PC-3 (cell line): Measurements from ENCODE around the gene PRH2. TPM values are rescaled to one million over a fixed set of nuclear protein-coding genes. Genes with fewer than 3 reads are reported as not detected.

Experiments used
- ATAC-seq: fragments of 200-7000 bp; cut with Tn5 transposase; 2 replicates; pipeline ENCODE4 v1.9.1; 2020; ENCODE audit warnings: mild to moderate bottlenecking, moderate library complexity
- BruUV-seq: library from RNA; stranded (reverse); fragments of 400-500 nt; replicated peaks from 2 replicates; lab custom pipeline; 2021; lab: Mats Ljungman, UMichigan
- CTCF ChIA-PET: fragments of 300-600 bp; sonication (Branson Sonifier 250); formaldehyde crosslinking; loops from one replicate; lab custom pipeline; 2022; ENCODE audit warnings: antibody characterized with exemption; lab: Charles Lee
- POLR2A ChIA-PET: fragments of 300-600 bp; sonication (Branson Sonifier 250); formaldehyde crosslinking; loops from one replicate; lab custom pipeline; 2022; ENCODE audit warnings: antibody characterized with exemption; ENCODE audit not compliant: unreplicated experiment; lab: Charles Lee
- DNase-seq: peaks from one replicate; pipeline ENCODE4 v3.0.0-alpha.2; 2015
- H2AFZ ChIP-seq: fragments of 300-600 bp; sonication (generic); 2 replicates; pipeline ENCODE4 v1.6.0; 2016; ENCODE audit warnings: antibody characterized with exemption, low read length
- H3F3A ChIP-seq: fragments of 300-600 bp; sonication (generic); one replicate; pipeline ENCODE4 v1.6.0; 2017; ENCODE audit warnings: antibody characterized with exemption, low read length, control low read depth, mild to moderate bottlenecking; ENCODE audit not compliant: unreplicated experiment
- H3K27ac ChIP-seq: fragments of 300-600 bp; sonication (generic); 2 replicates; pipeline ENCODE4 v1.5.1; 2016; ENCODE audit warnings: mild to moderate bottlenecking, low read length
- H3K27me3 ChIP-seq: fragments of 300-600 bp; sonication (generic); 2 replicates; pipeline ENCODE4 v1.6.1; 2016; ENCODE audit warnings: low read length, mixed read lengths
- H3K36me3 ChIP-seq: fragments of 300-600 bp; sonication (generic); 2 replicates; pipeline ENCODE4 v1.6.1; 2016; ENCODE audit warnings: low read depth, mixed run types, low read length, mixed read lengths
- H3K4me1 ChIP-seq: fragments of 300-600 bp; sonication (generic); 2 replicates; pipeline ENCODE4 v1.5.1; 2016; ENCODE audit warnings: low read length; ENCODE audit not compliant: insufficient read depth
- H3K4me2 ChIP-seq: fragments of 300-600 bp; sonication (generic); 2 replicates; pipeline ENCODE4 v1.6.0; 2016; ENCODE audit warnings: low read length
- H3K4me3 ChIP-seq: fragments of 300-600 bp; sonication (generic); 2 replicates; pipeline ENCODE4 v1.5.1; 2016; ENCODE audit warnings: mild to moderate bottlenecking, low read length, mixed read lengths
- H3K79me2 ChIP-seq: fragments of 300-600 bp; sonication (generic); 2 replicates; pipeline ENCODE4 v1.6.1; 2017; ENCODE audit warnings: low read length, mixed read lengths
- H3K9ac ChIP-seq: fragments of 300-600 bp; sonication (generic); 2 replicates; pipeline ENCODE4 v1.6.0; 2016; ENCODE audit warnings: mild to moderate bottlenecking, low read length
- H3K9me2 ChIP-seq: fragments of 300-600 bp; sonication (generic); replicated peaks from 2 replicates; pipeline ENCODE4 v1.6.1; 2016; ENCODE audit warnings: mixed run types, low read length, mixed read lengths
- H3K9me3 ChIP-seq: fragments of 300-600 bp; sonication (generic); 2 replicates; pipeline ENCODE4 v1.6.1; 2016; ENCODE audit warnings: low read length, mixed read lengths
- H4K20me1 ChIP-seq: fragments of 300-600 bp; sonication (generic); 2 replicates; pipeline ENCODE4 v1.6.1; 2016; ENCODE audit warnings: low read length, mixed read lengths
- CTCF ChIP-seq: fragments of 300-600 bp; sonication (generic); conservative IDR thresholded peaks from 2 replicates; pipeline ENCODE4 v1.5.1; 2017; ENCODE audit warnings: antibody characterized with exemption, low read depth, mild to moderate bottlenecking, low read length
- EZH2 ChIP-seq: fragments of 300-600 bp; sonication (generic); IDR thresholded peaks from one replicate; pipeline ENCODE4 v1.6.1; 2017; ENCODE audit warnings: antibody characterized with exemption, mild to moderate bottlenecking, low read length; ENCODE audit not compliant: unreplicated experiment
- EZH2phosphoT487 ChIP-seq: fragments of 300-600 bp; sonication (generic); IDR thresholded peaks from 2 replicates; pipeline ENCODE4 v1.6.1; 2018; ENCODE audit warnings: mild to moderate bottlenecking, antibody characterized with exemption, low read length, borderline replicate concordance
- intact Hi-C: fragments of 100-400 bp; cut with micrococcal nuclease; formaldehyde crosslinking; loops from 2 replicates; pipeline ENCODE4 v1.9.0; 2023
- total RNA-seq: library from RNA; depleted of rRNA; stranded (reverse); fragments of >200 nt; gene quantifications from 2 replicates; pipeline ENCODE4 v1.2.3, GENCODE V29; 2014

PRH2 gene
- total RNA-seq, 1 experiment from 2014 or later: not detected

DNA sequence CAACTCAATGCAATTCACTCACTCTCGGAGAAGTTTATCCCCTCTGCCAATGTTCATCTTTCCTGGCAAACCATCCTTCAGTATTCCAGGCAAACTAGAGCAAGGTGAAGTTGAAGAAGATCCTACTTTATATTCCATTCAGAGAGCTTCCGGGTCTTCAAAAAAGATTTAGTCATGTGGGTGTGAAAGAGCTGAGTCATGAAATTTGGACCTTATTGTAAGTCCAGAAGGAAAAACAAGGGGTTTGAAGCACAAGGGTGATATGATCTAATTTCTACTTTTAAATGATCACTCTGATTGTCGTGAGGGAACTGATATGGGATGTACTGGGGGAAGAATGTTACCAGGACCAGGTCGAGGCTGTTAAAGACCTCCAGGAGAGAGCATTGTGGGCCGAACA is 2.8 kb upstream of the PRH2 start:
- CTCF ChIA-PET: no interaction called here
- POLR2A ChIA-PET: no interaction called here

DNA sequence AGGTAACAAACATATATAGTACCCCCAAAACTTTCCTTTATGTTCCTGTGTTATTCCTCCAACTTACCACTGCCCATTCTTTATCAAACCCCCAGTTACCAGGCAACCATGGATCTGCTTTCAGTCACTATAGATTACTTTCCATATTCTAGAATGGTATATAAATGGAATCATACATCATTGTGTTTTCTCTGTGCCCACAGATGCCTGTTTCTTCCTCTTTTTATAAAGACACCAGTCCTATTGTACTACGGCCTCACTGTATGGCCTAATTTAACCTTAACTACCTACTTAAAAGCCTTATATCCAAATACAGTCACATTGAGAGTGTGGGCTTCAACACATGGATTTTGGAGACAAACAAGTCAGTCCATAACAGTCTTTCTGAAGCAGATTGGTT is 7.5 kb downstream of the PRH2 start:
- intact Hi-C loops: no loop called here
- no peak for ATAC-seq
- Histone ChIP-seq H3F3A (no peaks in the 10 kb centered on the region), H3K9me3 (no peaks in the 10 kb centered on the region), H3K4me3 (no peak overlapping the region), H3K9ac (no peak overlapping the region), H3K9me2 (no peaks in the 10 kb centered on the region), H3K4me2 (no peak overlapping the region), H3K4me1 (no peaks in the 10 kb centered on the region), H3K27ac (no peak overlapping the region), H4K20me1 (no peaks in the 10 kb centered on the region), H3K27me3 (no peaks in the 10 kb centered on the region), H3K79me2 (no peaks in the 10 kb centered on the region), H3K36me3 (no peaks in the 10 kb centered on the region), H2AFZ (no peak overlapping the region)
- TF ChIP-seq EZH2phosphoT487 (no peak), CTCF (no peak), EZH2 (no peak)
- no TSS peak for BruUV-seq
- no peak for DNase-seq
- ChIA-PET CTCF (interaction anchor here (0.7 kb wide), 1 partner anchor 500 kb away, joined by 3 read pairs; no protein-coding TSS in a partner anchor), POLR2A (no interaction called here)

More for the DNA sequence above, 2.8 kb upstream of the PRH2 start:
- Histone ChIP-seq H3K4me3 (no peak overlapping the region), H3K36me3 (no peaks in the 10 kb centered on the region), H3K79me2 (no peaks in the 10 kb centered on the region), H3K27me3 (no peaks in the 10 kb centered on the region), H3K9ac (no peak overlapping the region), H3K4me2 (no peak overlapping the region), H3K4me1 (no peaks in the 10 kb centered on the region), H3K9me2 (no peaks in the 10 kb centered on the region), H3K9me3 (no peaks in the 10 kb centered on the region), H2AFZ (no peak overlapping the region), H4K20me1 (no peaks in the 10 kb centered on the region), H3K27ac (no peak overlapping the region), H3F3A (no peaks in the 10 kb centered on the region)
- BruUV-seq: no TSS peak
- TF ChIP-seq CTCF (no peak), EZH2phosphoT487 (no peak), EZH2 (no peak)
- ATAC-seq (no peak), DNase-seq (no peak)
- intact Hi-C loops: no loop called here

DNA sequence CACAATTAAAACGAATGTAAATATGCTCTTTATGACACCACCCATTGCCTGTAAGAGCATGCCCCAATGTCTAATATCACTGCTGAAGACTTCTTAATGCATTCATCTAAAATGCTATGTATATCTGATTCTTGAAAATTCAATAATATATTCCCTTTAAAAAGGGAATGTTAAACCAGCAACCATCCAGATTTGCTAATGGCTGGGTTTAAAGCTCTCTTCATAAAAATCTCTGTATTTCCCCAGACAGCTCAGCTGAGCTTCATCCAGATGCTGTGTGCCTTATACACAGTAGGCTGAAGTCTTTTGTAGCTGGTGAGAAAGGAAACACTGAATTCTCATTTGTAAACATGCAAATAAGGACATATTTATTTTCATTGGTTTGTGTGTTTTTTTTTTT is 10.1 kb downstream of the PRH2 start, which contains the start of gene TAS2R14:
TSS of gene TAS2R14 (minus strand) at position 101 of the 400 bp plus-strand sequence. CDS start at position 45, 56 bp downstream.
- H3K4me1 ChIP-seq: peaks cover 11% of the 10 kb centered on the region
- BruUV-seq: no TSS peak
- no peak within 1 kb of the TSS for H3K4me2 ChIP-seq
- no peak within 1 kb of the TSS for H3K27ac ChIP-seq
- no peak for DNase-seq
- H3K79me2 ChIP-seq: no peaks in the 10 kb centered on the region
- ATAC-seq: no peak
- H3F3A ChIP-seq: no peaks in the 10 kb centered on the region
- no peaks in the 10 kb centered on the region for H3K36me3 ChIP-seq
- H3K4me3 ChIP-seq: no peak within 1 kb of the TSS
- no peaks in the 10 kb centered on the region for H4K20me1 ChIP-seq
- ChIA-PET POLR2A (no interaction called here), CTCF (no interaction called here)
- no peaks in the 10 kb centered on the region for H3K27me3 ChIP-seq
- H3K9me3 ChIP-seq: no peaks in the 10 kb centered on the region; the same call in 1 of the 2 replicates
- no peak within 1 kb of the TSS for H2AFZ ChIP-seq
- intact Hi-C loops: no loop called here
- H3K9ac ChIP-seq: no peak within 1 kb of the TSS
- TF ChIP-seq CTCF: no peak
- TF ChIP-seq EZH2: no peak
- no peak for TF ChIP-seq EZH2phosphoT487
- no peaks in the 10 kb centered on the region for H3K9me2 ChIP-seq
